ENCODE measurements around the gene DTWD2. TPM values are rescaled to one million over a fixed set of nuclear protein-coding genes. Genes with fewer than 3 reads are reported as not detected.

The DTWD2 gene
- total and polyA plus RNA-seq, 2 of the 4 experiments (the other 2 are of a cell fraction): 1.2 to 1.8 TPM

DNA sequence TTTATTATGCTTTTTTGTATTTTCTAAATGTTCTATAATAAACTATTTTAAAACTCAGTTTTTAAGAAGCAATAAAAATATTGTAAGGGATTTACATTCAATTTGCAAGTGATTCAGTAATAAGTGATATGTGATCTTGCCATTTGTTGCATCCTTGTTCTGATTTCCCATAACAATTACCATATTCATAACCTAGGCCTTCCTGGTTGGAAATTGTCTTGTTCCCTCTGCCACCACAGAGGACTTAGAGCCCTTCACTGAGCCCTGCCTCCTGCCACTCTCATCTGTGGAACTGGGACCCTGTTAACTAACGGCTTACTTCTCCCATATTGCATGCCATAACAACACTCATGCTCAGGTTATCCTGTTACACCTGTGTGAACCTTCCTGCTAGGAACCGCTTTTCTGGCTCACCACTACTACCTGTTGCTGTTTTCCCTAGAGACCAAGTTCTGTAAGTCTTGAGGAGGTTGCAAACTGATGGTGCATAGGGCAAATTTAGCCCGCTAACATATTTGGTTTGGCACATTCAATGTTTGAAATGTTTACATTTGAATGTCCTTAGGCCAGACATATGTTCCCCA, 32.9 kb upstream of the DTWD2 start:
- no peak for ATAC-seq (ENCODE audit: low read depth)
- no peak overlapping the region for H3K18ac ChIP-seq (ENCODE audit: low read depth, low read length)
- no peak overlapping the region for H2BK15ac ChIP-seq (ENCODE audit: low read depth, low read length)
- no CpG with 5 or more reads among the region's 3 CpGs for WGBS, 2 experiments (ENCODE audit: extremely low coverage in 2 of 2, insufficient read length in 1 of 2)
- H3K56ac ChIP-seq (ENCODE audit: extremely low read depth, insufficient read depth, low read length): no peak overlapping the region
- H2AK9ac ChIP-seq (replicated peaks; ENCODE audit: low read depth, low read length, poor library complexity): no peak overlapping the region
- H3K23ac ChIP-seq (ENCODE audit: low read depth, low read length): no peak overlapping the region
- H3K9me1 ChIP-seq (ENCODE audit: insufficient read depth, low read length): no peaks in the 10 kb centered on the region
- no TSS peak for BruUV-seq (replicated peaks)
- H3K79me1 ChIP-seq (ENCODE audit: low read depth in 1 of 2, low read length in 2 of 2): no peaks in the 10 kb centered on the region
- H3K36me3 ChIP-seq (ENCODE audit: control insufficient read depth, insufficient read depth, low read length): no peaks in the 10 kb centered on the region
- intact Hi-C loops (cut with micrococcal nuclease) (loop anchor here (5.0 to 10.0 kb wide), 2 partner anchors 244 to 316 kb away; no protein-coding TSS in a partner anchor), dilution Hi-C loops (cut with HindIII; ENCODE audit: low sequenced_read_pairs, unreplicated experiment) (no loop called here), in situ Hi-C loops (cut with MboI; ENCODE audit: low sequenced_read_pairs) (loop anchor here (10.0 kb wide), 1 partner anchor 394 kb away; no protein-coding TSS in a partner anchor)
- no peaks in the 10 kb centered on the region for H4K20me1 ChIP-seq (ENCODE audit: insufficient read depth, low read length)
- DNase-seq: no peak
- no peak overlapping the region for H2BK5ac ChIP-seq (ENCODE audit: low read depth, low read length, poor library complexity, severe bottlenecking)
- no peak overlapping the region for H4K5ac ChIP-seq (ENCODE audit: low read depth, low read length)
- no peak overlapping the region for H3K4me2 ChIP-seq (ENCODE audit: low read depth, low read length)
- no peak overlapping the region for H2BK120ac ChIP-seq (ENCODE audit: low read depth, low read length)
- H2AK5ac ChIP-seq (ENCODE audit: low read depth, low read length): no peak overlapping the region
- H3K4me1 ChIP-seq (ENCODE audit: control insufficient read depth, insufficient read depth, low read length): no peaks in the 10 kb centered on the region
- TF ChIP-seq MAFK (IDR thresholded peaks at IDR 0.05; ENCODE audit: low read depth, low read length) (no peak), POLR2A (IDR thresholded peaks at IDR 0.05; ENCODE audit: low read depth, low read length) (no peak), SMC3 (IDR thresholded peaks at IDR 0.05; ENCODE audit: low read depth, low read length) (no peak), RCOR1 (IDR thresholded peaks at IDR 0.05; ENCODE audit: insufficient replicate concordance, low read length) (no peak), RFX5 (IDR thresholded peaks at IDR 0.05; ENCODE audit: low read depth, low read length) (no peak), RAD21 (IDR thresholded peaks at IDR 0.05; ENCODE audit: low read length) (no peak), MXI1 (IDR thresholded peaks at IDR 0.05; ENCODE audit: borderline replicate concordance, low read depth, low read length) (no peak), FOS (IDR thresholded peaks at IDR 0.05; ENCODE audit: low read depth, low read length) (no peak), BHLHE40 (IDR thresholded peaks at IDR 0.05; ENCODE audit: low read depth, low read length) (no peak), MAZ (IDR thresholded peaks at IDR 0.05; ENCODE audit: borderline replicate concordance, low read depth, low read length) (no peak), CHD1 (IDR thresholded peaks at IDR 0.05; ENCODE audit: low read depth, low read length) (no peak), NFE2L2 (IDR thresholded peaks at IDR 0.05; ENCODE audit: low read depth, low read length) (no peak), CEBPB (IDR thresholded peaks at IDR 0.05; ENCODE audit: low read depth, low read length) (no peak)
- TF ChIP-seq, protein P1, sequence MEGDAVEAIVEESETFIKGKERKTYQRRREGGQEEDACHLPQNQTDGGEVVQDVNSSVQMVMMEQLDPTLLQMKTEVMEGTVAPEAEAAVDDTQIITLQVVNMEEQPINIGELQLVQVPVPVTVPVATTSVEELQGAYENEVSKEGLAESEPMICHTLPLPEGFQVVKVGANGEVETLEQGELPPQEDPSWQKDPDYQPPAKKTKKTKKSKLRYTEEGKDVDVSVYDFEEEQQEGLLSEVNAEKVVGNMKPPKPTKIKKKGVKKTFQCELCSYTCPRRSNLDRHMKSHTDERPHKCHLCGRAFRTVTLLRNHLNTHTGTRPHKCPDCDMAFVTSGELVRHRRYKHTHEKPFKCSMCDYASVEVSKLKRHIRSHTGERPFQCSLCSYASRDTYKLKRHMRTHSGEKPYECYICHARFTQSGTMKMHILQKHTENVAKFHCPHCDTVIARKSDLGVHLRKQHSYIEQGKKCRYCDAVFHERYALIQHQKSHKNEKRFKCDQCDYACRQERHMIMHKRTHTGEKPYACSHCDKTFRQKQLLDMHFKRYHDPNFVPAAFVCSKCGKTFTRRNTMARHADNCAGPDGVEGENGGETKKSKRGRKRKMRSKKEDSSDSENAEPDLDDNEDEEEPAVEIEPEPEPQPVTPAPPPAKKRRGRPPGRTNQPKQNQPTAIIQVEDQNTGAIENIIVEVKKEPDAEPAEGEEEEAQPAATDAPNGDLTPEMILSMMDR (conservative IDR thresholded peaks at IDR 0.05; ENCODE audit: low read depth, low read length): no peak
- TF ChIP-seq, protein P2, sequence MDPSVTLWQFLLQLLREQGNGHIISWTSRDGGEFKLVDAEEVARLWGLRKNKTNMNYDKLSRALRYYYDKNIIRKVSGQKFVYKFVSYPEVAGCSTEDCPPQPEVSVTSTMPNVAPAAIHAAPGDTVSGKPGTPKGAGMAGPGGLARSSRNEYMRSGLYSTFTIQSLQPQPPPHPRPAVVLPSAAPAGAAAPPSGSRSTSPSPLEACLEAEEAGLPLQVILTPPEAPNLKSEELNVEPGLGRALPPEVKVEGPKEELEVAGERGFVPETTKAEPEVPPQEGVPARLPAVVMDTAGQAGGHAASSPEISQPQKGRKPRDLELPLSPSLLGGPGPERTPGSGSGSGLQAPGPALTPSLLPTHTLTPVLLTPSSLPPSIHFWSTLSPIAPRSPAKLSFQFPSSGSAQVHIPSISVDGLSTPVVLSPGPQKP (IDR thresholded peaks at IDR 0.05; ENCODE audit: borderline replicate concordance, low read depth, low read length): no peak
- TF ChIP-seq, protein P3, sequence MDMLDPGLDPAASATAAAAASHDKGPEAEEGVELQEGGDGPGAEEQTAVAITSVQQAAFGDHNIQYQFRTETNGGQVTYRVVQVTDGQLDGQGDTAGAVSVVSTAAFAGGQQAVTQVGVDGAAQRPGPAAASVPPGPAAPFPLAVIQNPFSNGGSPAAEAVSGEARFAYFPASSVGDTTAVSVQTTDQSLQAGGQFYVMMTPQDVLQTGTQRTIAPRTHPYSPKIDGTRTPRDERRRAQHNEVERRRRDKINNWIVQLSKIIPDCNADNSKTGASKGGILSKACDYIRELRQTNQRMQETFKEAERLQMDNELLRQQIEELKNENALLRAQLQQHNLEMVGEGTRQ (IDR thresholded peaks at IDR 0.05; ENCODE audit: low read depth, low read length): no peak
- no peak overlapping the region for H4K91ac ChIP-seq (ENCODE audit: insufficient read depth, low read depth, low read length)
- no peak overlapping the region for H3K9ac ChIP-seq (ENCODE audit: low read depth, low read length)
- ChIA-PET CTCF (interaction anchor here (0.6 to 1.1 kb wide), 3 partner anchors 251 to 391 kb away, joined by 3 to 12 read pairs (median 3); no protein-coding TSS in a partner anchor), POLR2A (ENCODE audit: unreplicated experiment) (interaction anchor here (0.6 kb wide), 1 partner anchor 54 kb away, joined by 3 read pairs; no protein-coding TSS in a partner anchor)
- no peak overlapping the region for H3K14ac ChIP-seq (replicated peaks; ENCODE audit: low read depth, low read length)
- no peak overlapping the region for H2BK20ac ChIP-seq (ENCODE audit: low read depth, low read length)
- no peak overlapping the region for H3K4me3 ChIP-seq (ENCODE audit: insufficient read depth, low read depth, low read length)
- H3K27me3 ChIP-seq (ENCODE audit: control insufficient read depth, insufficient read depth, low read length): no peaks in the 10 kb centered on the region
- H3K4ac ChIP-seq (ENCODE audit: low read depth, low read length): no peak overlapping the region
- no peak overlapping the region for H4K8ac ChIP-seq (ENCODE audit: low read depth in 2 of 2, low read length in 2 of 2)
- H2AFZ ChIP-seq (replicated peaks; ENCODE audit: low read length, poor library complexity): no peak overlapping the region
- no peak overlapping the region for H3K27ac ChIP-seq (ENCODE audit: insufficient read depth, low read length)
- no peaks in the 10 kb centered on the region for H3K9me3 ChIP-seq (ENCODE audit: control insufficient read depth, insufficient read depth, low read length)
